Brain microvascular endothelial cell (primary cell): ENCODE data around the gene SERPING1.

Experiments
- DNase-seq: peaks from one replicate; pipeline ENCODE4 v3.0.0-alpha.2; 2020
- H3K27ac ChIP-seq: fragments of 250-450 bp; sonication (Bioruptor Pico); 2 replicates; pipeline ENCODE4 v1.5.1; 2020; ENCODE audit warnings: mild to moderate bottlenecking, moderate library complexity
- H3K27me3 ChIP-seq: fragments of 250-450 bp; sonication (Bioruptor Pico); replicated peaks from 2 replicates; pipeline ENCODE4 v1.5.1; 2020; ENCODE audit warnings: mild to moderate bottlenecking
- H3K36me3 ChIP-seq: fragments of 250-450 bp; sonication (Bioruptor Pico); replicated peaks from 2 replicates; pipeline ENCODE4 v1.5.1; 2020; ENCODE audit warnings: mild to moderate bottlenecking
- H3K4me3 ChIP-seq: 2 replicates; pipeline ENCODE4 v1.5.1; 2011; ENCODE audit warnings: low read depth, mild to moderate bottlenecking, control low read depth, low read length, moderate library complexity
- in situ Hi-C: cut with HindIII; loops from 2 replicates; pipeline ENCODE4 v1.10.0; 2017; ENCODE audit warnings: low sequenced_read_pairs, low pct_ligation_motif_present
- TF ChIP-seq, protein P1 (sequence below): IDR thresholded peaks from 2 replicates; pipeline ENCODE4 v1.5.1; 2011; ENCODE audit warnings: low read depth, mild to moderate bottlenecking, moderate library complexity, low read length, control low read depth, inconsistent platforms; ENCODE audit errors: missing control alignments

SERPING1 gene

DNA sequence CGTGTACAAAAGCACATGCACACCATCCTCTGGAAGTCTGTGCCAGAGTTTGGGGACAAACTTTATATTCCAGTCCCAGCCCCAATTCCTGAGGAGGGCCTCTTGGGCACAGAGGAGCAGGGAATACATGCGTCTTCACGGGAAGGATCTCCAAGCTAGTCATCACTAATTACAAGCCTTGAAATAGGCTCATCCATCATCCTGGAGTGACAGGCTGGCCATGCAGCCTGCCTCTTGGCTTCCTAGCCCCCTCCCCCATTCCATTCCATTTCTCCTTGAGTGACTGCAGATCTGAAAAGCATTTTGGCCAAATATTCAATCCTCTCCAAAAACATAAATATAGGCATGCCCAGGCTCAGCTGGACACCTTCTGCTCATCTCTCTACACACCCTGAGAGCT is 24.8 kb downstream of the SERPING1 start:
- no peak overlapping the region for H3K27ac ChIP-seq
- in situ Hi-C loops, result no loop called here
- DNase-seq, result no peak
- TF ChIP-seq, protein P1, sequence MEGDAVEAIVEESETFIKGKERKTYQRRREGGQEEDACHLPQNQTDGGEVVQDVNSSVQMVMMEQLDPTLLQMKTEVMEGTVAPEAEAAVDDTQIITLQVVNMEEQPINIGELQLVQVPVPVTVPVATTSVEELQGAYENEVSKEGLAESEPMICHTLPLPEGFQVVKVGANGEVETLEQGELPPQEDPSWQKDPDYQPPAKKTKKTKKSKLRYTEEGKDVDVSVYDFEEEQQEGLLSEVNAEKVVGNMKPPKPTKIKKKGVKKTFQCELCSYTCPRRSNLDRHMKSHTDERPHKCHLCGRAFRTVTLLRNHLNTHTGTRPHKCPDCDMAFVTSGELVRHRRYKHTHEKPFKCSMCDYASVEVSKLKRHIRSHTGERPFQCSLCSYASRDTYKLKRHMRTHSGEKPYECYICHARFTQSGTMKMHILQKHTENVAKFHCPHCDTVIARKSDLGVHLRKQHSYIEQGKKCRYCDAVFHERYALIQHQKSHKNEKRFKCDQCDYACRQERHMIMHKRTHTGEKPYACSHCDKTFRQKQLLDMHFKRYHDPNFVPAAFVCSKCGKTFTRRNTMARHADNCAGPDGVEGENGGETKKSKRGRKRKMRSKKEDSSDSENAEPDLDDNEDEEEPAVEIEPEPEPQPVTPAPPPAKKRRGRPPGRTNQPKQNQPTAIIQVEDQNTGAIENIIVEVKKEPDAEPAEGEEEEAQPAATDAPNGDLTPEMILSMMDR, result no peak
- H3K4me3 ChIP-seq, result no peak overlapping the region
- no peaks in the 10 kb centered on the region for H3K27me3 ChIP-seq
- no peaks in the 10 kb centered on the region for H3K36me3 ChIP-seq

GRCh38 chr11:57624864-57625263 is 27.4 kb downstream of the SERPING1 start:
- no peaks in the 10 kb centered on the region for H3K36me3 ChIP-seq
- in situ Hi-C loops, result no loop called here
- H3K4me3 ChIP-seq, result no peak overlapping the region
- H3K27ac ChIP-seq, result no peak overlapping the region
- DNase-seq, result no peak
- TF ChIP-seq, protein P1, result no peak
- H3K27me3 ChIP-seq, result no peaks in the 10 kb centered on the region

DNA sequence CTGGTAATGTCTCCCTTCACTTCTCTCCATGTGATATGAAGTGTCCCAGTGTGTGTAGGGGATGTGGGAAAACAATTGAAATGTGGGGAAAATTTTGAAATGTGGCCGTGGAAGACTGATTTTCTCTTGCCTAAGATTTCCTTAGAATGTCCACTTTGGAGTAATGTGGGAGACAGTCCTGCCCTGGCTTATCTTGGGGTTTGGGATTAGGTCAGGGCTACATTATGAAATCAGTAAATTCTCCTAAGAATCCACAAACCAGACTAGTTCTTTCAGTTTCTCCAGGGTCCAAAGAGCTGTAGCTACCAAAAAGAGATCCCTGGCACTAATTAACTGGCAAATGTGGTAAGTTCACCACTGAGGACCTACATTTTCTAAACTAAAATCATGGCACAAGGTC is 29.4 kb downstream of the SERPING1 start:
- DNase-seq, result no peak
- H3K27ac ChIP-seq, result no peak overlapping the region
- TF ChIP-seq, protein P1, result no peak
- no peaks in the 10 kb centered on the region for H3K36me3 ChIP-seq
- in situ Hi-C loops, result no loop called here
- peaks cover 2% of the 10 kb centered on the region for H3K27me3 ChIP-seq
- no peak overlapping the region for H3K4me3 ChIP-seq

GRCh38 chr11:57630171-57630570 is 32.7 kb downstream of the SERPING1 start:
- H3K36me3 ChIP-seq, result no peaks in the 10 kb centered on the region
- peaks cover 5% of the 10 kb centered on the region for H3K27me3 ChIP-seq
- DNase-seq, result no peak
- in situ Hi-C loops, result no loop called here
- TF ChIP-seq, protein P1, result no peak
- no peak overlapping the region for H3K4me3 ChIP-seq
- no peak overlapping the region for H3K27ac ChIP-seq

DNA sequence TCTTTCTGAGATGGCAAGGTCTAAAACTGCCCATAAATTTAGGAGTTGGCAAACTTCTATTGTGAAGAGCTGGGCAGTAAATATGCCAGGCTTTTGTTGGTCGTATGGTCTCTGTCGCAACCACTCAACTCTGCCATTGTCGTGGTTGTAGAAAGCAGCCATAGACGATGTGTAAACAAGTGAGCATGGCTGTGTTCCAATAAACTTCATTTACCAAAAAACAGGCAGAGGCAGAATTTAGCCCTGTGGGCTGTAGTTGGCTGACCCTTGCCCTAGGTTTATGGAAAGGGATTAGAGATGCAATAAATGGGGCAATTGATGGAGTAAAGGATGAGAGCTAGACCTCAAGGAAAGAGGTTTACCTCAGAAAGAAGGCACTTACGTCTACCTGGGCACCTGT is 34.6 kb downstream of the SERPING1 start:
- in situ Hi-C loops, result no loop called here
- TF ChIP-seq, protein P1, result no peak
- Histone ChIP-seq H3K4me3 (no peak overlapping the region), H3K36me3 (no peaks in the 10 kb centered on the region), H3K27me3 (peaks cover 5% of the 10 kb centered on the region), H3K27ac (no peak overlapping the region)
- no peak for DNase-seq

- in situ Hi-C loops, result no loop called here
- H3K27me3 ChIP-seq, result peaks cover 5% of the 10 kb centered on the region
- H3K27ac ChIP-seq, result no peak overlapping the region
- no peaks in the 10 kb centered on the region for H3K36me3 ChIP-seq
- TF ChIP-seq, protein P1, result no peak
- DNase-seq, result no peak
- H3K4me3 ChIP-seq, result no peak overlapping the region
Observed at GRCh38 chr11:57633394-57634070, 36.0 kb downstream of the SERPING1 start.
